HepG2 (cell line): ENCODE measurements around the gene NTMT1. TPM values are rescaled to one million over a fixed set of nuclear protein-coding genes. Genes with fewer than 3 reads are reported as not detected.

Source experiments
- GTF2F1 ChIP-seq: fragments of 150-350 bp; IDR thresholded peaks from 2 replicates; pipeline ENCODE4 v1.6.1; 2014; ENCODE audit warnings: low read length
- JUND ChIP-seq: sonication (generic); formaldehyde crosslinking; IDR thresholded peaks from 2 replicates; pipeline ENCODE4 v1.8.0; 2022; ENCODE audit warnings: mild to moderate bottlenecking, missing genetic modification reagents
- MEIS1 ChIP-seq: sonication (generic); formaldehyde crosslinking; IDR thresholded peaks from 2 replicates; pipeline ENCODE4 v1.9.0; 2021; ENCODE audit warnings: mild to moderate bottlenecking, missing genetic modification reagents, moderate library complexity, borderline replicate concordance
- NFIC ChIP-seq: IDR thresholded peaks from 2 replicates; pipeline ENCODE4 v1.6.1; 2012; ENCODE audit warnings: mild to moderate bottlenecking, low read length, inconsistent platforms
- PLRG1 ChIP-seq: fragments of 450-650 bp; conservative IDR thresholded peaks from 2 replicates; pipeline ENCODE4 v1.6.1; 2016
- PRMT3 ChIP-seq: sonication (generic); formaldehyde crosslinking; IDR thresholded peaks from 2 replicates; pipeline ENCODE4 v1.8.1; 2022; ENCODE audit warnings: low read depth, mild to moderate bottlenecking, moderate library complexity, missing genetic modification reagents, borderline replicate concordance
- SIN3B ChIP-seq: fragments of 150-350 bp; IDR thresholded peaks from 2 replicates; pipeline ENCODE4 v1.6.1; 2014; ENCODE audit warnings: low read length
- SMARCE1 ChIP-seq: fragments of 450-650 bp; IDR thresholded peaks from 2 replicates; pipeline ENCODE4 v1.6.1; 2017; ENCODE audit warnings: borderline replicate concordance
- SRSF1 ChIP-seq: fragments of 200-400 bp; formaldehyde crosslinking; optimal IDR thresholded peaks from 2 replicates; pipeline ENCODE3; 2017; ENCODE audit warnings: mild to moderate bottlenecking, low read depth, low read length, moderate library complexity
- ZMYM3 ChIP-seq: sonication (generic); formaldehyde crosslinking; IDR thresholded peaks from 2 replicates; pipeline ENCODE4 v1.5.1; 2020; ENCODE audit warnings: mild to moderate bottlenecking, missing genetic modification reagents
- ZNF567 ChIP-seq: sonication (generic); formaldehyde crosslinking; IDR thresholded peaks from 2 replicates; pipeline ENCODE4 v1.8.1; 2023; ENCODE audit warnings: mild to moderate bottlenecking, missing genetic modification reagents, borderline replicate concordance
- ZNF678 ChIP-seq: sonication (generic); formaldehyde crosslinking; IDR thresholded peaks from 2 replicates; pipeline ENCODE4 v1.4.0; 2020; ENCODE audit warnings: mild to moderate bottlenecking, missing genetic modification reagents
- ZNF768 ChIP-seq: sonication (generic); formaldehyde crosslinking; IDR thresholded peaks from 2 replicates; pipeline ENCODE4 v1.4.0; 2020; ENCODE audit warnings: missing genetic modification reagents
- polyA plus RNA-seq, 8 experiments: library from polyadenylated mRNA; depleted of rRNA in 3 of 8; stranded (reverse) in 7 of 8; unstranded in 1 of 8; fragments of >200 nt; fragmentation: Illumina TruSeq in 4 of 8; extraction: Trizol in 4 of 8; gene quantifications; 2 replicates each; pipeline versions ENCODE4 v1.2.1 to v1.2.3, GENCODE V29; 2011 to 2016; ENCODE audit warnings: low read depth in 4 of 8, missing spikeins in 1 of 8, mixed read lengths in 1 of 8; ENCODE audit not compliant: insufficient read depth in 1 of 8
- total RNA-seq, 5 experiments: library from RNA; depleted of rRNA; stranded (reverse); fragments of >200 nt; fragmentation: Illumina TruSeq; extraction: Trizol; gene quantifications; 2 replicates each; pipeline ENCODE4 v1.2.3, GENCODE V29; 2016; ENCODE audit warnings: low read depth in 1 of 5
- TF ChIP-seq, protein P1 (sequence below): sonication (generic); formaldehyde crosslinking; conservative IDR thresholded peaks from 2 replicates; pipeline ENCODE4 v1.4.0; 2020; ENCODE audit warnings: mild to moderate bottlenecking, missing genetic modification reagents, moderate library complexity
- TF ChIP-seq, protein P2 (sequence below): sonication (generic); formaldehyde crosslinking; IDR thresholded peaks from 2 replicates; pipeline ENCODE4 v1.9.0; 2022; ENCODE audit warnings: missing genetic modification reagents, mild to moderate bottlenecking, borderline replicate concordance
- TF ChIP-seq, protein P3 (sequence below): sonication (generic); formaldehyde crosslinking; IDR thresholded peaks from 2 replicates; pipeline ENCODE4 v1.4.0; 2020; ENCODE audit warnings: missing genetic modification reagents
- TF ChIP-seq, protein P4 (sequence below): sonication (generic); formaldehyde crosslinking; IDR thresholded peaks from 2 replicates; pipeline ENCODE4 v1.4.0; 2020; ENCODE audit warnings: low read depth, mild to moderate bottlenecking, missing genetic modification reagents
- TF ChIP-seq, protein P5 (sequence below): sonication (generic); formaldehyde crosslinking; IDR thresholded peaks from 2 replicates; pipeline ENCODE4 v1.8.1; 2023; ENCODE audit warnings: mild to moderate bottlenecking, inconsistent platforms, moderate library complexity, missing genetic modification reagents, borderline replicate concordance
- TF ChIP-seq, protein P6 (sequence below): IDR thresholded peaks from 2 replicates; pipeline ENCODE4 v1.6.1; 2016; ENCODE audit warnings: missing genetic modification reagents, missing compliant biosample characterization

The NTMT1 gene
- total and polyA plus RNA-seq, 2 of the 13 experiments (the other 11 are each of a cell fraction or from before 2014, with no cell fraction given), result 49.1 to 53.8 TPM

DNA sequence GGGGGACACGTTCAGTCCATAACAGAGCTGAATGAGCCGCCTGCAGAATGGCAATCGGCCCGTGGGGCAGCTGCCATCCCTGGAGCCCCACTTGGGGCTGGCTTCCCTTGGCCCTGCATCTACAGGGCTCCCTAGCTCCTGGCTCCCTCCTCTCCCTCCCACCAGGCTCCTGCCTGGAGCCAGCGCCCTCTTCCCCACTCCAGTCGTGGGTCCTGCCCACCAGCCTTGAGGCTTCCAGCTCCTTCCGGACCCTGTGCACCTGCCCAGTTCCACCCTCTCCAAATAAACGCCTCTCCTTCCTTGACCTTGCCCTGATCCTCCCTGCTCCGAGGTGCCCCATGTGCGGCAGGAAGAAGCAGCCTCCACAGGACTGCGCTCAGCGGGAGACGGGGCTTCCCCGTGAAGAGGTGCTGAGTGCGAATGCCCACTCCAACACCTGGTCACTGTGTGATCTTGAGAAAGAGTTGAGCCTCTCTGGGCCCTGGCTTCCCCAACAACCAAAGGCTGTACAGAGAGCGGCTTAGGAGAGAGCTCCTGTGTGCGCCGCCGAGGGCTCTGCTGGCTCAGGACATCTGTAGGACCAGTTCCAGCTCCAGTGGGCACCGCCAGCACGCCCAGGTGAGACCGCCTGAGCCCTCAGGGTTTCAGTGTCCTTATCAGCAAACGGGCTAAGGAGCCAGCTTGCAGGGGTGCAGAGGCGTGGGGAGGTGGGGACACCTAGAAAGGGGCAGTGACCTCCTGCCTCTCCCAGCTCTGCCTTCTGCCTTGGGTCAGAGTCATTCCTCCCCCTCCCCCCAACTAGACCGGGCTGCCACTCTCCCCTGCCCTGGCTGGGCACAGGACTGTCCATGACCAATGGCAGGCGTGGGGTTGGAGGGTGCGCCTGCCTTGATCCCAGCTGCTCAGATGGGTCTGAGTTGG lies 17.1 kb upstream of the NTMT1 start (continued):
- TF ChIP-seq, protein P1, sequence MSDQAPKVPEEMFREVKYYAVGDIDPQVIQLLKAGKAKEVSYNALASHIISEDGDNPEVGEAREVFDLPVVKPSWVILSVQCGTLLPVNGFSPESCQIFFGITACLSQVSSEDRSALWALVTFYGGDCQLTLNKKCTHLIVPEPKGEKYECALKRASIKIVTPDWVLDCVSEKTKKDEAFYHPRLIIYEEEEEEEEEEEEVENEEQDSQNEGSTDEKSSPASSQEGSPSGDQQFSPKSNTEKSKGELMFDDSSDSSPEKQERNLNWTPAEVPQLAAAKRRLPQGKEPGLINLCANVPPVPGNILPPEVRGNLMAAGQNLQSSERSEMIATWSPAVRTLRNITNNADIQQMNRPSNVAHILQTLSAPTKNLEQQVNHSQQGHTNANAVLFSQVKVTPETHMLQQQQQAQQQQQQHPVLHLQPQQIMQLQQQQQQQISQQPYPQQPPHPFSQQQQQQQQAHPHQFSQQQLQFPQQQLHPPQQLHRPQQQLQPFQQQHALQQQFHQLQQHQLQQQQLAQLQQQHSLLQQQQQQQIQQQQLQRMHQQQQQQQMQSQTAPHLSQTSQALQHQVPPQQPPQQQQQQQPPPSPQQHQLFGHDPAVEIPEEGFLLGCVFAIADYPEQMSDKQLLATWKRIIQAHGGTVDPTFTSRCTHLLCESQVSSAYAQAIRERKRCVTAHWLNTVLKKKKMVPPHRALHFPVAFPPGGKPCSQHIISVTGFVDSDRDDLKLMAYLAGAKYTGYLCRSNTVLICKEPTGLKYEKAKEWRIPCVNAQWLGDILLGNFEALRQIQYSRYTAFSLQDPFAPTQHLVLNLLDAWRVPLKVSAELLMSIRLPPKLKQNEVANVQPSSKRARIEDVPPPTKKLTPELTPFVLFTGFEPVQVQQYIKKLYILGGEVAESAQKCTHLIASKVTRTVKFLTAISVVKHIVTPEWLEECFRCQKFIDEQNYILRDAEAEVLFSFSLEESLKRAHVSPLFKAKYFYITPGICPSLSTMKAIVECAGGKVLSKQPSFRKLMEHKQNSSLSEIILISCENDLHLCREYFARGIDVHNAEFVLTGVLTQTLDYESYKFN (CRISPR knock-in tag), result no peak
- no peak for TF ChIP-seq GTF2F1
- TF ChIP-seq, protein P2, sequence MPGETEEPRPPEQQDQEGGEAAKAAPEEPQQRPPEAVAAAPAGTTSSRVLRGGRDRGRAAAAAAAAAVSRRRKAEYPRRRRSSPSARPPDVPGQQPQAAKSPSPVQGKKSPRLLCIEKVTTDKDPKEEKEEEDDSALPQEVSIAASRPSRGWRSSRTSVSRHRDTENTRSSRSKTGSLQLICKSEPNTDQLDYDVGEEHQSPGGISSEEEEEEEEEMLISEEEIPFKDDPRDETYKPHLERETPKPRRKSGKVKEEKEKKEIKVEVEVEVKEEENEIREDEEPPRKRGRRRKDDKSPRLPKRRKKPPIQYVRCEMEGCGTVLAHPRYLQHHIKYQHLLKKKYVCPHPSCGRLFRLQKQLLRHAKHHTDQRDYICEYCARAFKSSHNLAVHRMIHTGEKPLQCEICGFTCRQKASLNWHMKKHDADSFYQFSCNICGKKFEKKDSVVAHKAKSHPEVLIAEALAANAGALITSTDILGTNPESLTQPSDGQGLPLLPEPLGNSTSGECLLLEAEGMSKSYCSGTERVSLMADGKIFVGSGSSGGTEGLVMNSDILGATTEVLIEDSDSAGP (CRISPR knock-in tag), result 0 out of 2 replicates have a peak, but pooled peaks have one; percentile 39
- no peak for TF ChIP-seq SIN3B
- TF ChIP-seq PRMT3, result no peak
- TF ChIP-seq, protein P3, sequence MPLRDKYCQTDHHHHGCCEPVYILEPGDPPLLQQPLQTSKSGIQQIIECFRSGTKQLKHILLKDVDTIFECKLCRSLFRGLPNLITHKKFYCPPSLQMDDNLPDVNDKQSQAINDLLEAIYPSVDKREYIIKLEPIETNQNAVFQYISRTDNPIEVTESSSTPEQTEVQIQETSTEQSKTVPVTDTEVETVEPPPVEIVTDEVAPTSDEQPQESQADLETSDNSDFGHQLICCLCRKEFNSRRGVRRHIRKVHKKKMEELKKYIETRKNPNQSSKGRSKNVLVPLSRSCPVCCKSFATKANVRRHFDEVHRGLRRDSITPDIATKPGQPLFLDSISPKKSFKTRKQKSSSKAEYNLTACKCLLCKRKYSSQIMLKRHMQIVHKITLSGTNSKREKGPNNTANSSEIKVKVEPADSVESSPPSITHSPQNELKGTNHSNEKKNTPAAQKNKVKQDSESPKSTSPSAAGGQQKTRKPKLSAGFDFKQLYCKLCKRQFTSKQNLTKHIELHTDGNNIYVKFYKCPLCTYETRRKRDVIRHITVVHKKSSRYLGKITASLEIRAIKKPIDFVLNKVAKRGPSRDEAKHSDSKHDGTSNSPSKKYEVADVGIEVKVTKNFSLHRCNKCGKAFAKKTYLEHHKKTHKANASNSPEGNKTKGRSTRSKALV (CRISPR knock-in tag), result no peak
- TF ChIP-seq, protein P4, sequence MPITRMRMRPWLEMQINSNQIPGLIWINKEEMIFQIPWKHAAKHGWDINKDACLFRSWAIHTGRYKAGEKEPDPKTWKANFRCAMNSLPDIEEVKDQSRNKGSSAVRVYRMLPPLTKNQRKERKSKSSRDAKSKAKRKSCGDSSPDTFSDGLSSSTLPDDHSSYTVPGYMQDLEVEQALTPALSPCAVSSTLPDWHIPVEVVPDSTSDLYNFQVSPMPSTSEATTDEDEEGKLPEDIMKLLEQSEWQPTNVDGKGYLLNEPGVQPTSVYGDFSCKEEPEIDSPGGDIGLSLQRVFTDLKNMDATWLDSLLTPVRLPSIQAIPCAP (CRISPR knock-in tag), result no peak
- TF ChIP-seq PLRG1, result no peak
- TF ChIP-seq ZMYM3, result peak; percentile 75
- TF ChIP-seq ZNF768 (CRISPR knock-in tag), result peak; percentile 98
- no peak for TF ChIP-seq ZNF567
- TF ChIP-seq SMARCE1, result no peak
- no peak for TF ChIP-seq NFIC
- TF ChIP-seq, protein P5, sequence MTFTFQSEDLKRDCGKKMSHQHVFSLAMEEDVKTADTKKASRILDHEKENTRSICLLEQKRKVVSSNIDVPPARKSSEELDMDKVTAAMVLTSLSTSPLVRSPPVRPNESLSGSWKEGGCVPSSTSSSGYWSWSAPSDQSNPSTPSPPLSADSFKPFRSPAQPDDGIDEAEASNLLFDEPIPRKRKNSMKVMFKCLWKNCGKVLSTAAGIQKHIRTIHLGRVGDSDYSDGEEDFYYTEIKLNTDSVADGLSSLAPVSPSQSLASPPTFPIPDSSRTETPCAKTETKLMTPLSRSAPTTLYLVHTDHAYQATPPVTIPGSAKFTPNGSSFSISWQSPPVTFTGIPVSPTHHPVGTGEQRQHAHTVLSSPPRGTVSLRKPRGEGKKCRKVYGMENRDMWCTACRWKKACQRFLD (CRISPR knock-in tag), result no peak
- TF ChIP-seq JUND (CRISPR knock-in tag), result no peak
- no peak for TF ChIP-seq SRSF1
- TF ChIP-seq ZNF678 (CRISPR knock-in tag), result no peak
- TF ChIP-seq, protein P6, sequence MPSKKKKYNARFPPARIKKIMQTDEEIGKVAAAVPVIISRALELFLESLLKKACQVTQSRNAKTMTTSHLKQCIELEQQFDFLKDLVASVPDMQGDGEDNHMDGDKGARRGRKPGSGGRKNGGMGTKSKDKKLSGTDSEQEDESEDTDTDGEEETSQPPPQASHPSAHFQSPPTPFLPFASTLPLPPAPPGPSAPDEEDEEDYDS (CRISPR knock-in tag), result no peak
- TF ChIP-seq MEIS1 (CRISPR knock-in tag), result peak; percentile 77; the same call in 1 of the 2 replicates
